GM23338 (cell line): Measurements from ENCODE around the gene ROBO1. TPM values are rescaled to one million over a fixed set of nuclear protein-coding genes. Genes with fewer than 3 reads are reported as not detected.

Experiments used
- ATAC-seq: fragments of 200-7000 bp; cut with Tn5 transposase; 3 replicates; pipeline ENCODE4 v1.9.1; 2020
- DNase-seq: peaks from one replicate; pipeline ENCODE4 v3.0.0-alpha.2; 2015; ENCODE audit warnings: low spot score
- H2AFZ ChIP-seq: fragments of 200-600 bp; sonication (generic); 2 replicates; pipeline ENCODE4 v1.8.0; 2016; ENCODE audit warnings: antibody characterized with exemption, mild to moderate bottlenecking, moderate library complexity
- H3F3A ChIP-seq: fragments of 200-600 bp; sonication (generic); replicated peaks from 2 replicates; pipeline ENCODE4 v1.8.0; 2017; ENCODE audit warnings: antibody characterized with exemption, mixed run types, low read depth
- H3K27ac ChIP-seq: fragments of 200-600 bp; sonication (generic); 2 replicates; pipeline ENCODE4 v1.6.1; 2016; ENCODE audit warnings: low read depth
- H3K27me3 ChIP-seq: fragments of 200-600 bp; sonication (generic); 2 replicates; pipeline ENCODE4 v1.8.0; 2016; ENCODE audit warnings: mild to moderate bottlenecking, mixed run types, moderate library complexity; ENCODE audit not compliant: insufficient read depth
- H3K36me3 ChIP-seq: fragments of 200-600 bp; sonication (generic); 2 replicates; pipeline ENCODE4 v1.8.0; 2016; ENCODE audit warnings: mild to moderate bottlenecking; ENCODE audit not compliant: insufficient read depth
- H3K4me1 ChIP-seq: fragments of 200-600 bp; sonication (generic); 2 replicates; pipeline ENCODE4 v1.8.0; 2016; ENCODE audit warnings: mild to moderate bottlenecking, moderate library complexity; ENCODE audit not compliant: insufficient read depth
- H3K4me2 ChIP-seq: fragments of 200-600 bp; sonication (generic); 2 replicates; pipeline ENCODE4 v1.7.1; 2017; ENCODE audit warnings: mixed run types
- H3K4me3 ChIP-seq: fragments of 200-600 bp; sonication (generic); 2 replicates; pipeline ENCODE4 v1.6.1; 2016; ENCODE audit warnings: mixed run types
- H3K79me2 ChIP-seq: fragments of 200-600 bp; sonication (generic); replicated peaks from 2 replicates; pipeline ENCODE4 v1.8.0; 2017; ENCODE audit warnings: mild to moderate bottlenecking; ENCODE audit not compliant: insufficient read depth
- H3K9me2 ChIP-seq: fragments of 200-600 bp; sonication (generic); 2 replicates; pipeline ENCODE4 v1.8.0; 2017; ENCODE audit not compliant: insufficient read depth
- H4K20me1 ChIP-seq: fragments of 200-600 bp; sonication (generic); replicated peaks from 2 replicates; pipeline ENCODE4 v1.8.0; 2017; ENCODE audit warnings: mild to moderate bottlenecking; ENCODE audit not compliant: insufficient read depth
- H3K27ac Mint-ChIP-seq: 2 replicates; pipeline ENCODE4 v1.8.0; 2020; ENCODE audit warnings: inconsistent platforms, mild to moderate bottlenecking, moderate library complexity, mixed read lengths
- H3K27me3 Mint-ChIP-seq: 3 replicates; pipeline ENCODE4 v1.8.0; 2022; ENCODE audit warnings: low read depth, mild to moderate bottlenecking, moderate library complexity, mixed read lengths, inconsistent platforms; ENCODE audit not compliant: insufficient read depth, poor library complexity
- H3K36me3 Mint-ChIP-seq: 3 replicates; pipeline ENCODE4 v1.8.0; 2021; ENCODE audit warnings: low read depth, mild to moderate bottlenecking, inconsistent platforms, moderate library complexity, mixed read lengths
- H3K4me1 Mint-ChIP-seq: 3 replicates; pipeline ENCODE4 v1.8.0; 2020; ENCODE audit warnings: mild to moderate bottlenecking, inconsistent platforms, mixed read lengths
- H3K4me3 Mint-ChIP-seq: 3 replicates; pipeline ENCODE4 v1.8.0; 2021; ENCODE audit warnings: moderate library complexity, mild to moderate bottlenecking, inconsistent platforms, mixed read lengths
- H3K9me3 Mint-ChIP-seq: 3 replicates; pipeline ENCODE4 v1.8.0; 2020; ENCODE audit warnings: moderate library complexity, mild to moderate bottlenecking, inconsistent platforms, mixed read lengths
- ETS1 ChIP-seq: IDR thresholded peaks from 2 replicates; pipeline ENCODE4 v1.6.1; 2016; ENCODE audit warnings: antibody characterized with exemption
- JUNB ChIP-seq: IDR thresholded peaks from one replicate; pipeline ENCODE4 v1.6.1; 2016; ENCODE audit warnings: antibody characterized with exemption; ENCODE audit not compliant: unreplicated experiment
- NANOG ChIP-seq: IDR thresholded peaks from 2 replicates; pipeline ENCODE4 v1.6.1; 2016; ENCODE audit warnings: antibody characterized with exemption, borderline replicate concordance
- STAT1 ChIP-seq: IDR thresholded peaks from one replicate; pipeline ENCODE4 v1.6.1; 2016; ENCODE audit warnings: antibody characterized with exemption; ENCODE audit not compliant: unreplicated experiment
- ZNF114 ChIP-seq: fragments of 250-450 bp; sonication (Bioruptor Pico); IDR thresholded peaks from 2 replicates; pipeline ENCODE4 v1.5.0; 2020; ENCODE audit warnings: mild to moderate bottlenecking, moderate library complexity
- ZNF462 ChIP-seq: fragments of 250-450 bp; sonication (Bioruptor Pico); IDR thresholded peaks from 2 replicates; pipeline ENCODE4 v1.5.0; 2020; ENCODE audit warnings: mild to moderate bottlenecking, moderate library complexity
- polyA plus RNA-seq: library from polyadenylated mRNA; unstranded; fragments of >200 nt; fragmentation: Nextera tagmentation; extraction: Ambion mirVana; gene quantifications from 2 replicates; pipeline ENCODE4 v1.2.1, GENCODE V29; 2016
- total RNA-seq: library from RNA; depleted of rRNA; stranded (reverse); fragments of >200 nt; shearing (Covaris generic); gene quantifications from 2 replicates; pipeline ENCODE4 v1.2.3, GENCODE V29; 2014

Gene ROBO1
- total and polyA plus RNA-seq, 2 experiments from 2014 or later: 19.2 to 78.3 TPM

GRCh38 chr3:78785004-78785403 is 982.8 kb downstream of the ROBO1 start:
- Histone ChIP-seq H3K4me2 (no peak overlapping the region), H3K4me3 (no peak overlapping the region), H4K20me1 (0 out of 2 replicates have a peak, but pooled peaks cover 5% of the 10 kb centered on the region), H3K27ac (0 out of 2 replicates have a peak overlapping the region, but pooled peaks have one; percentile 1), H3F3A (no peaks in the 10 kb centered on the region), H3K79me2 (peaks cover 4% of the 10 kb centered on the region), H3K36me3 (no peaks in the 10 kb centered on the region), H3K27me3 (no peaks in the 10 kb centered on the region), H3K9me2 (no peaks in the 10 kb centered on the region), H3K4me1 (no peaks in the 10 kb centered on the region), H2AFZ (no peak overlapping the region)
- Mint-ChIP-seq H3K4me3 (no peak overlapping the region), H3K9me3 (peaks cover 2% of the 10 kb centered on the region; the same call in 1 of the 3 replicates), H3K27ac (no peak overlapping the region), H3K27me3 (no peaks in the 10 kb centered on the region), H3K36me3 (peaks cover 4% of the 10 kb centered on the region; the same call in 2 of the 3 replicates), H3K4me1 (no peaks in the 10 kb centered on the region)
- no peak for DNase-seq
- TF ChIP-seq STAT1 (no peak), JUNB (no peak), NANOG (no peak), ZNF462 (CRISPR knock-in tag) (no peak)
- no peak for ATAC-seq

- H3K4me3 Mint-ChIP-seq: no peak overlapping the region
- no peak for ATAC-seq
- TF ChIP-seq ZNF462 (CRISPR knock-in tag): no peak
- no peak for TF ChIP-seq ZNF114 (CRISPR knock-in tag)
- TF ChIP-seq ETS1: no peak
Measured at GRCh38 chr3:78781351-78781750, 986.4 kb downstream of the ROBO1 start.

More at GRCh38 chr3:78781351-78781750, 986.4 kb downstream of the ROBO1 start:
- DNase-seq: no peak
- no peak overlapping the region for H3K4me2 ChIP-seq
- no peaks in the 10 kb centered on the region for H3K4me1 Mint-ChIP-seq
- H3K27me3 Mint-ChIP-seq: no peaks in the 10 kb centered on the region
- no peaks in the 10 kb centered on the region for H3F3A ChIP-seq
- no peak overlapping the region for H3K27ac Mint-ChIP-seq
- H4K20me1 ChIP-seq: 0 out of 2 replicates have a peak, but pooled peaks cover 5% of the 10 kb centered on the region
- peaks cover 5% of the 10 kb centered on the region for H3K9me3 Mint-ChIP-seq
- H3K36me3 ChIP-seq: no peaks in the 10 kb centered on the region
- H3K27me3 ChIP-seq: no peaks in the 10 kb centered on the region
- no peaks in the 10 kb centered on the region for H3K4me1 ChIP-seq
- H3K79me2 ChIP-seq: peaks cover 20% of the 10 kb centered on the region
- H3K9me2 ChIP-seq: no peaks in the 10 kb centered on the region
- H3K36me3 Mint-ChIP-seq: peaks cover 7% of the 10 kb centered on the region; the same call in 2 of the 3 replicates
- no peak overlapping the region for H3K27ac ChIP-seq
- no peak overlapping the region for H3K4me3 ChIP-seq
- no peak overlapping the region for H2AFZ ChIP-seq
